Endothelial cell of umbilical vein (primary cell): ENCODE data around the gene RASGRP4. TPM values are rescaled to one million over a fixed set of nuclear protein-coding genes. Genes with fewer than 3 reads are reported as not detected.

ENCODE experiments used
- BruUV-seq: library from RNA; stranded (reverse); fragments of 400-500 nt; replicated peaks from 2 replicates; lab custom pipeline; 2021; lab: Mats Ljungman, UMichigan
- CTCF ChIA-PET: fragments of 300-600, 350-600 bp; sonication (Branson Sonifier 250); formaldehyde crosslinking; loops from one replicate; lab custom pipeline; 2021; ENCODE audit warnings: antibody characterized with exemption, inconsistent platforms; lab: Charles Lee
- POLR2A ChIA-PET: fragments of 300-600, 350-600 bp; sonication (Branson Sonifier 250); formaldehyde crosslinking; loops from one replicate; lab custom pipeline; 2021; ENCODE audit warnings: antibody characterized with exemption, inconsistent platforms; lab: Charles Lee
- DNase-seq: peaks from one replicate; pipeline ENCODE4 v3.0.0-alpha.2; 2011; ENCODE audit warnings: low read depth, low spot score
- FAIRE-seq: peaks from 2 replicates; lab custom pipeline; 2011; peaks lifted over from hg19 to GRCh38; lab: Jason Lieb, UNC
- H2AFZ ChIP-seq: 2 replicates; pipeline ENCODE4 v1.6.0; 2012; ENCODE audit warnings: low read depth, low read length, control low read depth, inconsistent platforms
- H3K27ac ChIP-seq: 2 replicates; pipeline ENCODE4 v1.5.1; 2011; ENCODE audit warnings: low read depth, mild to moderate bottlenecking, control low read depth, low read length, moderate library complexity; ENCODE audit not compliant: insufficient read depth
- H3K27me3 ChIP-seq, 2 experiments: 2 replicates each; pipeline versions ENCODE4 v1.6.0 to v1.6.1; 2011; ENCODE audit warnings: low read length in 2 of 2, mixed read lengths in 1 of 2; ENCODE audit not compliant: control insufficient read depth in 2 of 2, insufficient read depth in 2 of 2
- H3K36me3 ChIP-seq, 2 experiments: 2 replicates in 1 of 2; 3 replicates in 1 of 2; pipeline ENCODE4 v1.5.1; 2011; ENCODE audit warnings: low read length in 2 of 2, mild to moderate bottlenecking in 1 of 2, moderate library complexity in 1 of 2; ENCODE audit not compliant: control insufficient read depth in 2 of 2, insufficient read depth in 2 of 2; ENCODE audit errors: extremely low read depth in 1 of 2
- H3K4me1 ChIP-seq: 3 replicates; pipeline ENCODE4 v1.5.1; 2011; ENCODE audit warnings: mild to moderate bottlenecking, low read length; ENCODE audit not compliant: control insufficient read depth, insufficient read depth; ENCODE audit errors: extremely low read depth
- H3K4me2 ChIP-seq: 2 replicates; pipeline ENCODE4 v1.6.1; 2011; ENCODE audit warnings: low read length, control low read depth, mixed read lengths; ENCODE audit not compliant: insufficient read depth
- H3K4me3 ChIP-seq, 3 experiments: fragments of 200-600 bp in 1 of 3; sonication (generic), shearing (Covaris generic) in 1 of 3; replicated peaks in 1 of 3; 2 replicates each; pipeline ENCODE4 v1.5.1; 2011 to 2016; ENCODE audit warnings: control low read depth in 3 of 3, low read length in 3 of 3, mild to moderate bottlenecking in 2 of 3, inconsistent platforms in 1 of 3, low read depth in 1 of 3, moderate library complexity in 1 of 3; ENCODE audit not compliant: insufficient read depth in 1 of 3
- H3K79me2 ChIP-seq: 2 replicates; pipeline ENCODE4 v1.6.0; 2012; ENCODE audit warnings: low read length, inconsistent platforms; ENCODE audit not compliant: control insufficient read depth, insufficient read depth
- H3K9ac ChIP-seq: replicated peaks from 2 replicates; pipeline ENCODE3; 2011; ENCODE audit warnings: low read length, control low read depth; ENCODE audit not compliant: insufficient read depth; ENCODE audit errors: extremely low read depth
- H3K9me1 ChIP-seq: replicated peaks from 3 replicates; pipeline ENCODE4 v1.6.0; 2011; ENCODE audit warnings: mild to moderate bottlenecking, low read length; ENCODE audit not compliant: control insufficient read depth, insufficient read depth; ENCODE audit errors: extremely low read depth
- H3K9me3 ChIP-seq: replicated peaks from 2 replicates; pipeline ENCODE4 v1.5.1; 2012; ENCODE audit warnings: low read length, inconsistent platforms; ENCODE audit not compliant: control insufficient read depth, insufficient read depth
- H4K20me1 ChIP-seq: replicated peaks from 2 replicates; pipeline ENCODE3; 2011; ENCODE audit warnings: mild to moderate bottlenecking, low read length; ENCODE audit not compliant: control insufficient read depth, insufficient read depth; ENCODE audit errors: extremely low read depth
- CTCF ChIP-seq, 2 donors: IDR thresholded peaks; 1 replicate in 1 of 2; 2 replicates in 1 of 2; pipeline ENCODE4 v1.5.1; 2011; ENCODE audit warnings: low read length in 2 of 2, mild to moderate bottlenecking in 2 of 2, moderate library complexity in 2 of 2, control low read depth in 1 of 2, inconsistent platforms in 1 of 2, low read depth in 1 of 2; ENCODE audit not compliant: insufficient read depth in 1 of 2; ENCODE audit errors: extremely low read depth in 1 of 2
- EZH2 ChIP-seq: IDR thresholded peaks from 2 replicates; pipeline ENCODE4 v1.6.1; 2012; ENCODE audit warnings: borderline replicate concordance, low read depth, mild to moderate bottlenecking, moderate library complexity, low read length, inconsistent platforms; ENCODE audit not compliant: severe bottlenecking
- FOS ChIP-seq: IDR thresholded peaks from 2 replicates; pipeline ENCODE4 v1.6.1; 2011; ENCODE audit warnings: mild to moderate bottlenecking, low read length, moderate library complexity, borderline replicate concordance; ENCODE audit not compliant: insufficient read depth
- MAX ChIP-seq: IDR thresholded peaks from 2 replicates; pipeline ENCODE4 v1.6.1; 2011; ENCODE audit not compliant: insufficient read depth, insufficient read length
- POLR2A ChIP-seq: IDR thresholded peaks from 2 replicates; pipeline ENCODE4 v1.6.1; 2012; ENCODE audit warnings: low read depth, mild to moderate bottlenecking, control low read depth, low read length
- POLR2AphosphoS5 ChIP-seq: IDR thresholded peaks from 2 replicates; pipeline ENCODE4 v1.6.1; 2012; ENCODE audit warnings: low read depth, mild to moderate bottlenecking, control low read depth, low read length, moderate library complexity; ENCODE audit not compliant: insufficient read depth
- dilution Hi-C: fragments of 300-500 bp; cut with MboI; formaldehyde crosslinking; loops from one replicate; pipeline ENCODE4 v1.15.0; 2019; ENCODE audit warnings: low sequenced_read_pairs; ENCODE audit not compliant: extremely low pct_ligation_motif_present
- intact Hi-C: fragments of 100-400 bp; cut with micrococcal nuclease; formaldehyde crosslinking; loops from one replicate; pipeline ENCODE4 v1.10.0; 2022
- polyA plus RNA-seq, 4 experiments: library from polyadenylated mRNA; depleted of rRNA in 3 of 4; stranded (reverse) in 3 of 4; unstranded in 1 of 4; fragments of >200 nt; gene quantifications; 2 replicates each; pipeline versions ENCODE4 v1.2.1 to v1.2.3, GENCODE V29; 2011 to 2012; ENCODE audit warnings: missing spikeins in 1 of 4
- total RNA-seq: library from RNA; stranded (reverse); gene quantifications from 2 replicates; pipeline ENCODE4 v1.2.3, GENCODE V29; 2021

RASGRP4 gene
- total and polyA plus RNA-seq, 2 donors (not counting 3 experiments of a cell fraction or from before 2014, with no cell fraction given), result not detected

DNA sequence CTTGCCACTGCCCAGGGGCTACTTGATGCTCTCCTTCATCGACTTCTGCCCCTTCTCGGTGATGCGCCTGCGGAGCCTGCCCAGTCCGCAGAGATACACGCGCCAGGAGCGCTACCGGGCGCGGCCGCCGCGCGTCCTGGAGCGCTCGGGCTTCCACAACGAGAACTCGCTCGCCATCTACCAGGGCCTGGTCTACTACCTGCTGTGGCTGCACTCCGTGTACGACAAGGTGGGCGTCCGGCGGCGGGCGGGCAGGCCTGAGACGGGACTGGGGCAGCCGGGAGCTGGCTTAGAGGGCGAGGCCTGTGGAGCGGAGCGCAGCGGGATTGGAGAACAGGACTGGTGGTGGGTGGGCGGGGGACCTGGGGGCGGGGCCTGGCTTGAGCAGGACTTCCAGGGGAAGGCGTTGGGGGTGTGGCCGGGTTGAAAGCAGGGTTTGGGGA lies 64.4 kb downstream of the RASGRP4 start:
- H3K79me2 ChIP-seq, result no peaks in the 10 kb centered on the region
- no peaks in the 10 kb centered on the region for H3K9me3 ChIP-seq
- POLR2A ChIA-PET, result interaction anchor here (1.7 kb wide), 1 partner anchor 13 kb away, joined by 7 read pairs; the partner anchor contains the start of gene PSMD8
- DNase-seq (peak; percentile 65), FAIRE-seq (no peak)
- no peak overlapping the region for H3K27ac ChIP-seq
- H3K4me3 ChIP-seq, result peak overlapping the region; percentile 42 to 49 (median 45)
- no peaks in the 10 kb centered on the region for H3K36me3 ChIP-seq
- intact Hi-C loops (loop anchor here (1.0 to 2.0 kb wide), 3 partner anchors 13 to 27 kb away; partner anchors contain the start of genes GGN, PSMD8 and SPRED3), dilution Hi-C loops (no loop called here)
- H3K9ac ChIP-seq, result no peak overlapping the region
- no peaks in the 10 kb centered on the region for H3K9me1 ChIP-seq
- peak overlapping the region; percentile 96 for H2AFZ ChIP-seq
- H3K4me1 ChIP-seq, result peaks cover 3% of the 10 kb centered on the region
- TF ChIP-seq EZH2 (no peak), POLR2A (no peak), CTCF (IDR thresholded peaks at IDR 0.05; ENCODE audit: extremely low read depth in 1 of 2, insufficient read depth in 1 of 2, low read depth in 1 of 2, low read length in 2 of 2) (peak in 1 of 2 donors; percentile 10), MAX (no peak), FOS (no peak), POLR2AphosphoS5 (no peak)
- H3K4me2 ChIP-seq, result peak overlapping the region; percentile 72
- H3K27me3 ChIP-seq, result peaks cover 13 to 14% of the 10 kb centered on the region in 2 experiments
- H4K20me1 ChIP-seq, result no peaks in the 10 kb centered on the region
- CTCF ChIA-PET, result interaction anchor here (0.6 to 1.9 kb wide), 5 partner anchors 9 to 539 kb away, joined by 3 to 9 read pairs (median 3); partner anchors contain the start of genes FAM98C and PSMD8
- BruUV-seq, result no TSS peak
